SW480 (cell line): ENCODE data around the gene TENM4.
A peak's percentile ranks its signal among the peaks of the same experiment; 100 is the strongest.

Experiments
- DNase-seq: peaks from one replicate; pipeline ENCODE4 v3.0.0-alpha.2; 2016; ENCODE audit warnings: low spot score

TENM4 gene

GRCh38 chr11:79440571-79441460, at the start of gene TENM4:
TSS of gene TENM4 (minus strand) at chr11:79441030. CDS start at chr11:79069944, 371,086 bp downstream.
- no peak for DNase-seq

GRCh38 chr11:79488286-79488685, 47.5 kb upstream of the TENM4 start:
- DNase-seq: no peak

DNA sequence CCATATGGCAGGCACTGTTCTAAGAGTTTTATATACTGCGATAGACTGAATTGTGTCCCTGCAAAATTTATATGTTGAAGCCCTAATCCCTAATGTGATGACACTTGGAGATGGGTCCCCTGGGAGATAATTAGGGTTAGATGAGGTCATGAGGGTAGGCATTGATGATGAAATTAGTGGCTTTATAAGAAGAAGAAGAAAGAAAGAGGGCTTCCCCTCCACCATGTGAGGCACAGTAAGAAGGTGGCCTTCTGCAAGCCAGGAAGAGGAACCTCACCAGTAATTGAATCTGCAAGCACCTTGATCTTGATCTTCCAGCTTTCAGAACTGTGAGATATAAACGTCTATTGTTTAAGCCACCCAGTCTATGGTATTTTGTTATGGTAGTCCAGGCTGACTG, 46.6 kb upstream of the TENM4 start:
- no peak for DNase-seq

DNA sequence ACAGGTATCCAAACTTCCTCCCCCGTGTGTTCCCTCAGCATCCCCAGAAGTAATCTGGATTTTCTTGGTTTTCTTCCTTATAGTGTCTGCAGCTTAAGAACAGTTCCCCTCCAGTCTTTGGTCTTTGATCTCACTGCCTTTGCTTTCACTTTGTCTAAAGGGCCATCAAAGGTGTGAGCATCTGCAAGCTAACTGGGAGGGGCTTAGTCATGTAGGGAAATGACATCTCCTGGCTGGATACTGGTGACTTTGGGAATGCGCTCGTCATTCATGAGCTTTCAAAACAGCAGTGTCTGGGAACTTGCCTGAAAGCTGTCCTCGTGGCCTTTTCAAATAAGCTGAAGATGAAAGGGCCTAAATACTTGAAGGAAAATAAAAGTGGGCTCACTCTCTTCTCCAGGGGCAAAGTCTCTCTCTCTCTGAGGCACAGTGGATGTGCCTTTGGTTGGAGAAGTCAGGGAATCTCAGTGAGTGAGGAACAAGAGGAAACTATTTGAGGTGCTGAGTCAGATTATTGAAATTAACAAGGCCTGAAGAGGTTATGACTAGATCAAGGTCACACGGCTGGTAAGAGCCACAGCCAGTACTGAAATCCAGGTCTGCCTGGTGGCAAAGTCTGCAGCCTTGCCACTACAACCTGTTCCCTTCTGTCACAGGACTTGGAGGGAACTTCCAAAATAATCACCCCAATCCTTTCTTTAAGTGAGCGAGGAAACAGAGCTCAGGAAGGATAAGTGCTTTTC, 45.6 kb upstream of the TENM4 start:
- peak; percentile 47 for DNase-seq

- DNase-seq: no peak
These were observed 44.9 kb upstream of the TENM4 start for GRCh38 chr11:79485694-79486093.

- DNase-seq: no peak
These were observed 44.0 kb upstream of the TENM4 start for GRCh38 chr11:79484872-79485271.

- no peak for DNase-seq
These were observed 42.0 kb upstream of the TENM4 start for GRCh38 chr11:79482800-79483199.

DNA sequence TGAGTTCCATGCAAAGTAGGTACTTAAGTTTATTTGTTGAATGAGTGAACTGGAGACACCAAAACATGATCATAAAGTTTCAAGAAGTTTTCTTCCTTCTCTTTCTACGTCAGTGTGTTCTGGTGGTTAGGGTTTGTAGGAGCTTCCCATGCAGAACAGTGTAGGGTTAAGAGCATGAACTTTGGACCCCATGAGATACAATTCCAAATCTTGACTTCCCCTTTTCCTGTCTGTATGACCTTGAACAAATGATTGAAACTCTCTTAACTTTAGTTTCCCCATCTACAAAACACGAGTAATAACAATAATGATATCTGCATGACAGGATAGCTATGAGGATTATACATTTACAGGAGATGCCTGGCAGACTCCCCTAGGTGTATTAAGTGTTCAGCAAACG, 41.0 kb upstream of the TENM4 start:
- DNase-seq: no peak

- DNase-seq: no peak
These were observed 40.0 kb upstream of the TENM4 start for GRCh38 chr11:79480864-79481263.

DNA sequence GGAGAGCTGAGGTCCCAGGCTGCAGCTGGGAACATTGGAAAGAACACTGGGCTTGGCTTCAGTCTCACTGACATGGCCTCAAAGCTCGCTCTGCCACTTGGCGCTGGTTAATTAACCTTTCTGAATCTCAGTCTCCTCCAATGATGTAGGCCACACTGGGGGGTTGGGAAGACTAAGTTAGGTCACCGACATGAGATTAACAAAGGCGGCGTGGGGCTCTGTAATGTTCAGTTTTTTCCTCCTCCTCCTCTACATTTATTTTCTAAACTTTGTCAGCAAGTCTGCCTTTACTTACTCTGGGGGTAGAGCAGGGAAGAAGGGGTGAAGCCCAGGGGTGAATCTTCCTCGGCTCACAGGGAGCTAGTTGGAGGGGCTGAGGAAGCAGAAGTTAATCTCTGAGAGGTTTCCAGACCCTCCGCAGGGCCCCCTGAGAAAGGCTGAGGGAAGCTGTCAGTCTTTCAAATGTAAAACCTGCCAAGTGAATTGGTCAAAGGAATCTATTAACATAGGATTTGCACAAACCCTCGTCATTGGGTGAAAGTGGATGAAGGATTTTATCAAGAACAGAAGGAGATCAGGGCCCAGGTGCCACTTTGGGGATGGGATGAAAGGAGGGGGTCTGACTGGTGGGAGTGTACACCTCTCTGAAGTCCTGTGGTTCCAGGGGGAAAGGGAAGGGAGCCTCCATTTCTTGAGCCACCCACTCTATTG, 32.1 kb upstream of the TENM4 start:
- no peak for DNase-seq

DNA sequence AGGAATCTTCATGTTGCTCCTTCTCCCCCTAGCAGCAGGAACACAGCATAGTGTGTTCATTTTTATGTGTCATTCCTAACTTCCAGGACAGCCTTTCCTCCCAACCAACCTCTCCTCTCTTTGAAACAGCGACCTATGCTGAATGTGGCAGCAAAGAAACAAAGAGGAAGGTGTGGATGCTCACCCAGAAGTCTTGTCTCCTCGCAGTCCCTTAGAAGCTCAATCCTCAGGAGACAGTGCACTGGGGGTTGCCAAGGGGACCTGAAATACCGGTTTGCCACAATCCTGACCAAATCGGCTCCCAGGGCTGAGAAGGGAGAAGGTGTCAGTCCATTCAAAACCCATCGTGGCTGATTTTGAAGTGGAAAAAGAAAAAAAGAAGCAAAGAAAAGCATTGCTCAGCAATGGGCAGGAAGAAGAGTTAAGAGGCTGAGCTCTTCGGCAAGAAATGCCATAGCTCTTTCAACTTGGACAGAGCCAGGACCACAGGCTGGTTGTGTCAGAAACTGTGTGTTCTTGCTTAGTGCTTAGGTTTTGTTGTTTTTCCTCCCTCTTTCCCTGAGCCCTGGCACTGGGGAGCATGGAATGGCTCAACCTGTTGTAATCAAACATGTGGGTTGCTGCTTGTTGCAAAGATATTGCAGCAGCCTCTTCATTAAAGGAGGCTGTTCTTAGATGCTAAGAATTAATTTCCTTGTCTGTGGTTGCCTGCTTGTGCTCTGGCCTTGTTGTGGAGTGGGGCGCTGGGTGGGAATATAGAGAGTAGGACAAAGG, 30.4 kb upstream of the TENM4 start:
- no peak for DNase-seq

GRCh38 chr11:79470161-79470560, 29.3 kb upstream of the TENM4 start:
- DNase-seq: no peak

GRCh38 chr11:79467761-79468160, 26.9 kb upstream of the TENM4 start:
- no peak for DNase-seq

GRCh38 chr11:79466411-79466810, 25.6 kb upstream of the TENM4 start:
- DNase-seq: no peak

DNA sequence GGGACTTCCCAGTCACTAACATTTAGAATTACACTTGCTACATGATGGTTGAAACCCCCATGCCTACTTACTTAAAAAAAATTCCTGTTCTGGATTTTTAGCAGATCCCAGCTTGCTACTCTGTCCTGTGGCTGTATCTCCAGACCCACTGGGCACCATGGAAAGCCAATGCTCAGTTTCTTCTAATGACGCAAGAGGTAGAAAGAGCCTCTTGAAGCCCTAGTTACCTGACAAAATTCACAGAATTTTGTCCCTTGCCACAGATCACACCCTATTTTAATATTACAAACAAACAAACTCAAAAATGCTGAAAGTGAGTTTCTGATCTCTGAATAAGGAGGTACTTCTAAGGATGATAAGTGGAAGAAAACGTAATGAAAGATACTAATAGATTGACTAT, 24.3 kb upstream of the TENM4 start:
- no peak for DNase-seq

DNA sequence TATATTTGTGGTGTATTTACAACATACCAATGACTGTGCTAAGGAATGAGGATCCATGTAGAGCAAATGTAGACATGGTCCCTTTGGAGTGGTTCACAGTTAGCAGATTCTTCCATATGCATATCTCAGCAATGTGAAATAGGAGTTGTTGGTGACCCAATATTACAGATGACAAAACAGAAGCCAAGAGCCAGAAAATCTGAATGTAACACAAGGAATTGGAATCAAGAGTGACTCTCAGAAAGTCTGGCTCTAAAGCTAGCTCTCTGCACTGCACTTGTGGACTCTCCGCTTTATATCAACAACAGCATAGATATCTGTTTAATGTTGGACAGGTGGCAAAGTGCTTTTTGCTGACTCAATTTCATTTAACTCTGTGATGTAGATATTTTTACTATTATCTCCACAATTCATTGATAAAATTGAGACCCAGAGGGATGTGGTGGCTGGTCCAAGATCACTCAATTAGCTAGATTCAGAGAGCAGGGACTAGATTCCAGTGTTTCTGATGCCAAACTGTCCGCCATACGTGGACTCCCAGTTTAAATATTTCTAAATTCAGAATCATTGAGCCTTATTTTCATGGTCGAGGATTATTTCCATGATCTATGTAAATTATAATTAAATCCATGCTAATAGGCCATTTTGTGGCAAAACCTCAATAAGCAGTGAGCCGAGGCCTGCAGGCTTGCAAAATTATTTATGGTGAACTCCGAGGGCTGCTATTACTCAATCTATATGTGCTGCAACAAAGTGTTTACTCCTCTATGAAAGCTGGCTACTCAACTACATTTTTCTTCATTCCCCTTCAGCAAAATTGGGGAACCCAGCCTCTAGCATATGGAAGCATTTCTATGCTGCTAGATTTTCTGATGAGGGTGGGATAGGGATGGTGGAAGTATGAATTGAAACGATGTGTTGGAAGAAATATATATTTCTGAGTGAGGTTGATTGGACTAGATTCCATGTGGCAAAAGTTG, 21.1 kb upstream of the TENM4 start:
- DNase-seq: no peak

GRCh38 chr11:79461144-79461543, 20.3 kb upstream of the TENM4 start:
- peak; percentile 14 for DNase-seq

GRCh38 chr11:79458709-79459108, 17.9 kb upstream of the TENM4 start:
- DNase-seq: no peak

- DNase-seq: no peak
These were observed 15.7 kb upstream of the TENM4 start for GRCh38 chr11:79456501-79456900.

DNA sequence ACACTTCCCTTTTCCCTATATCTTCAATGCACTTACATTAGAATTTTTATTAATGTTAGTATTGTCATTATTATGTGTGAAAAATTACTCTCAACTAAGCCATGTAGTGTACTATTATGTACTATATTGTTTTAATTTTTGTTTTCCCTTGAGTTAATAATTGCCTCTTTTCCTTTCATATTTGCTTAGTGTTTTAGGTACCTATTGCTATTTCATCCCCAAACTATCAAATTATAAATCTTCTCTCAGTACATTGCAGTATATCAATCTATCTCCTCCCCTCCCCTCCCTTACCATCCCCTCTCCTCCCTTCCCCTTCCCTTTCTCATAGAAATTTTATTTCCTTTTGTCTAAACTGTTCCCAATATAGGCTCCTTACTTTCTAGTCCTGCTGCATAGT, 12.8 kb upstream of the TENM4 start:
- no peak for DNase-seq

DNA sequence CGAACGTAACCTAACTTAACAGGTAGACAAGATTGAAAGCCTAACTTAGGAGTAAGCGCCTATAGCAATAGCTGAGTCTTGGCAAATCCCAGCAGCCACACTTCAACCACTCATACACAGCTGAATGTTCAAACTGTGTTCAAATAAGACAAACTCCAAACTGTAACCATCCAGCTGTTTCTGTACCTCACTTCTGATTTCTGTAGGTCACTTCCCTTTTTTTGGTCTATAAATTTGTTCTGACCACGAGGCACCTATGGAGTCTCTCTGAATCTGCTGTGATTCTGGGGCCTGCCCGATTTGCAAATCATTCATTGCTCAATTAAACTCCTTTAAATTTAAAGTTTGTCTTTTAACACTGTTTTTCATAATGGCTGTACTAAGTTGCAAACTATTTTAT, 8.2 kb upstream of the TENM4 start:
- DNase-seq: no peak
